Spleen (tissue), 7 donors: ENCODE data around the gene PPDPF.

Experiments
- CTCF ChIP-seq, 11 experiments: fragments of 200-600 bp in 7 of 11; fragments of 450-650 bp in 4 of 11; sonication (generic) in 4 of 11; IDR thresholded peaks in 8 of 11; conservative IDR thresholded peaks in 3 of 11; 1 replicate in 7 of 11; 2 replicates in 4 of 11; pipeline versions ENCODE4 v1.4.0 to v1.8.0; 2016 to 2021; ENCODE audit warnings: antibody characterized with exemption in 11 of 11, inconsistent platforms in 4 of 11, mild to moderate bottlenecking in 1 of 11
- POLR2A ChIP-seq, 3 donors: fragments of 450-650 bp; IDR thresholded peaks; one replicate each; pipeline ENCODE4 v1.5.1; 2017; ENCODE audit warnings: antibody characterized with exemption in 3 of 3, mild to moderate bottlenecking in 1 of 3
- POLR2AphosphoS5 ChIP-seq, 3 donors: sonication (generic); formaldehyde crosslinking; IDR thresholded peaks; one replicate each; pipeline ENCODE4 v1.5.1; 2017; ENCODE audit warnings: antibody characterized with exemption in 3 of 3
- donor health status: DM: no; HTN: no; CAD: no; lungs with moderate emphysema.
- donor health status: DM: no; HTN: no; CAD: no.
- donor health status: DM: no; HTN: no; CAD: no.

DNA sequence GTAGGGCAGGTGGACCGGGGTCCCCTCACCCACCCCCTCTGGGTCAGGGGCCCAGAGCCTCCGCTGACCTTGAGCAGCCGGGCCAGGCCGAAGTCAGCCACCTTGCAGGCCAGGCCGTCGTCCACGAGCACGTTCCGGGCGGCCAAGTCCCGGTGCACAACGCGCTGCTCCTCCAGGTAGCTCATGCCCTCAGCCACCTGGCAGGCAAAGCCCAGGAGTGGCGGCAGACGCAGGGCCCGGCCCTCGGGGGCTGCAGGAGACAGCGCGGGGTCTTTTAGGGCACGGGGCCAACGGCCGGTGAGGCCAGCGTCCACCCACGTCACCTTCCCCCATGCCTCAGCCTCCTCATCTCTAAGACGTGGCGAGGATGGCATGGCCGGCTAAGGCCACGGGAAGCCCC, 20.8 kb downstream of the PPDPF start:
- TF ChIP-seq POLR2A (IDR thresholded peaks at IDR 0.05), result no peak
- TF ChIP-seq CTCF (IDR thresholded peaks at IDR 0.05 in 8 of 11, conservative IDR thresholded peaks at IDR 0.05 in 3 of 11), result no peak
- TF ChIP-seq POLR2AphosphoS5 (IDR thresholded peaks at IDR 0.05), result no peak
